Fibroblast of lung (primary cell): ENCODE data around the gene VPS13D. TPM values are rescaled to one million over a fixed set of nuclear protein-coding genes. Genes with fewer than 3 reads are reported as not detected.

ENCODE experiments used
- DNase-seq, 2 donors: peaks; one replicate each; pipeline versions ENCODE4 v3.0.0 to v3.0.0-alpha.2; 2010; ENCODE audit warnings: low read depth in 2 of 2
- H2AFZ ChIP-seq: 2 replicates; pipeline ENCODE4 v1.5.1; 2012; ENCODE audit warnings: low read length, control low read depth, inconsistent platforms
- H3K27ac ChIP-seq: 2 replicates; pipeline ENCODE4 v1.5.1; 2011; ENCODE audit warnings: low read length, control low read depth; ENCODE audit not compliant: insufficient read depth
- H3K27me3 ChIP-seq: 2 replicates; pipeline ENCODE4 v1.5.1; 2011; ENCODE audit warnings: mild to moderate bottlenecking, low read length; ENCODE audit not compliant: control insufficient read depth, insufficient read depth
- H3K36me3 ChIP-seq: 2 replicates; pipeline ENCODE4 v1.5.1; 2011; ENCODE audit warnings: low read length; ENCODE audit not compliant: control insufficient read depth, insufficient read depth
- H3K4me1 ChIP-seq: 2 replicates; pipeline ENCODE4 v1.5.1; 2011; ENCODE audit warnings: low read length; ENCODE audit not compliant: control insufficient read depth, insufficient read depth; ENCODE audit errors: extremely low read depth
- H3K4me2 ChIP-seq: 2 replicates; pipeline ENCODE4 v1.5.1; 2011; ENCODE audit warnings: low read length, control low read depth; ENCODE audit not compliant: insufficient read depth; ENCODE audit errors: extremely low read depth
- H3K4me3 ChIP-seq, 4 experiments: fragments of 200-600 bp in 1 of 4; sonication (generic) in 1 of 4; replicated peaks in 1 of 4; 2 replicates each; pipeline ENCODE4 v1.5.1; 2011 to 2016; ENCODE audit warnings: low read length in 4 of 4, low read depth in 3 of 4, mild to moderate bottlenecking in 3 of 4, control low read depth in 2 of 4, inconsistent platforms in 1 of 4, mixed read lengths in 1 of 4; ENCODE audit not compliant: insufficient read depth in 1 of 4; ENCODE audit errors: control extremely low read depth in 1 of 4
- H3K79me2 ChIP-seq: 2 replicates; pipeline ENCODE4 v1.5.1; 2012; ENCODE audit warnings: mild to moderate bottlenecking, low read length, inconsistent platforms; ENCODE audit not compliant: control insufficient read depth, insufficient read depth
- H3K9ac ChIP-seq: 2 replicates; pipeline ENCODE4 v1.5.1; 2011; ENCODE audit warnings: mild to moderate bottlenecking, low read length, control low read depth; ENCODE audit not compliant: insufficient read depth
- H3K9me3 ChIP-seq: 2 replicates; pipeline ENCODE4 v1.5.1; 2012; ENCODE audit warnings: low read depth, low read length; ENCODE audit not compliant: control insufficient read depth, insufficient read depth
- H4K20me1 ChIP-seq: 2 replicates; pipeline ENCODE4 v1.5.1; 2011; ENCODE audit warnings: low read length; ENCODE audit not compliant: control insufficient read depth, insufficient read depth; ENCODE audit errors: extremely low read depth
- CTCF ChIP-seq, 2 donors: IDR thresholded peaks in 1 of 2; conservative IDR thresholded peaks in 1 of 2; 1 replicate in 1 of 2; 2 replicates in 1 of 2; pipeline ENCODE4 v1.5.1; 2011 to 2012; ENCODE audit warnings: low read length in 2 of 2, control low read depth in 1 of 2, inconsistent platforms in 1 of 2, low read depth in 1 of 2, mild to moderate bottlenecking in 1 of 2
- EZH2 ChIP-seq: IDR thresholded peaks from 2 replicates; pipeline ENCODE4 v1.5.1; 2012; ENCODE audit warnings: low read length, control low read depth, mild to moderate bottlenecking; ENCODE audit errors: missing control alignments
- polyA plus RNA-seq, 2 donors: library from polyadenylated mRNA; depleted of rRNA in 1 of 2; stranded (reverse) in 1 of 2; unstranded in 1 of 2; fragments of >200 nt; gene quantifications; 2 replicates each; pipeline ENCODE4 v1.2.1, GENCODE V29; 2011 to 2012; ENCODE audit warnings: missing spikeins in 1 of 2
- total RNA-seq: library from RNA; depleted of rRNA; stranded (reverse); fragments of >200 nt; gene quantifications from 2 replicates; pipeline ENCODE4 v1.2.1, GENCODE V29; 2014

The VPS13D gene
- total and polyA plus RNA-seq, 2 donors (not counting 1 experiment from before 2014, with no cell fraction given): 14.6 to 40.0 TPM

DNA sequence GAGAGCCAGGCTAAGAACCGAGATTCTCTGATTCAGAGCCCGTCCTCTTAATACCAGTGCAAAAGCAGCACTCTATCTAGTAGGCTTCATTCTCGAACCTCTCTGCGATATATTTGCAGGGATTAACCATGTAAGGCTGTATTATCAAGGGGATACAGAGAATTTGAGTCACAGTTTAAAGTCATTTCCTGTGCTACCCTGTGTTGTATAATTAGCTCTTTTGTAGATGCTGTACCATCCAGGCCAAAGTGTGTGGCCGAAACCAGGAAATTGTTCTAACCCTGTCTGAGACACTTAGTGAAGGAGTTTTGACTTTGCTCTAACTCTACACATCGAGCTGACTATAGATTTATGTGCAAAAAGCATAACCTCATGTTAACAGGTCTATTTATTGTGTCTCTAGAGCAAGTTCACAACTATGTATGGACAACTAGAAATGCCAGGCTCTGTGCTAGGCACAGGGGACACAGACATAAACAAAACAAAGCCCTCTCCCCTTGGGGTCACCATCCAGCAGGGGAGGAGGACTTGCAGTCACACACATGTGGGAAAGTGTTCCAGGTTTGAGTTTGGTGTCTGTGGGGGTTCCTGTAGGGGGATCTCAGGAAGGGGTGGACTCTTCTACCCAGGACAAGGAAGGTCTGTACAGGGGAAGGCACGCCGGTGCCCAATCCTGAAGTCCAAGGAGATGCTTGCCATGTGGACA lies 206.0 kb downstream of the VPS13D start:
- Histone ChIP-seq H3K4me1 (peaks cover 27% of the 10 kb centered on the region), H3K9ac (no peak overlapping the region), H3K4me2 (no peak overlapping the region), H2AFZ (no peak overlapping the region), H3K27ac (no peak overlapping the region), H4K20me1 (no peaks in the 10 kb centered on the region), H3K27me3 (no peaks in the 10 kb centered on the region), H3K79me2 (no peaks in the 10 kb centered on the region), H3K4me3 (no peak overlapping the region), H3K36me3 (no peaks in the 10 kb centered on the region), H3K9me3 (no peaks in the 10 kb centered on the region)
- DNase-seq: peak in 1 of 2 donors; percentile 75
- TF ChIP-seq CTCF (conservative IDR thresholded peaks at IDR 0.05 in 1 of 2, IDR thresholded peaks at IDR 0.05 in 1 of 2; ENCODE audit: low read depth in 1 of 2, low read length in 2 of 2) (no peak), EZH2 (no peak)

DNA sequence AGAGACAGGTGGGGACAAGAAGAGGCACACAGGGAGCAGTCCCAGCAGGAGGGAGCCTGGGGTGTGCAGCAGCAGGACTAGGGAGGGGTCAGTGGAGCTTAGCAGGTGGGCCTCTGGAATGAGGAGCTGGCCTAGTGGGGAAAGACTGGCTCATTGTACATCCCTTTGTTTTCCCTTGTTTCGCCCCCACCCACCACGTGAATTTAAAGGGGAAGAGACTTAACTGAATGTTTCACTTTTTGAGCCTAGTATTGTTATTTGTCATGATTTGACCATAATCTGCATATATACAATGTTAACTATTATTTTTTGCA lies 206.5 kb downstream of the VPS13D start:
- no peak overlapping the region for H3K27ac ChIP-seq

More for the DNA sequence above, 206.5 kb downstream of the VPS13D start:
- H3K4me1 ChIP-seq: peaks cover 27% of the 10 kb centered on the region
- no peak overlapping the region for H3K4me2 ChIP-seq
- H3K4me3 ChIP-seq: no peak overlapping the region
- peak in 1 of 2 donors; percentile 7 for DNase-seq
- no peaks in the 10 kb centered on the region for H3K79me2 ChIP-seq
- H3K9ac ChIP-seq: no peak overlapping the region
- H4K20me1 ChIP-seq: no peaks in the 10 kb centered on the region
- no peaks in the 10 kb centered on the region for H3K27me3 ChIP-seq
- H3K9me3 ChIP-seq: no peaks in the 10 kb centered on the region
- H3K36me3 ChIP-seq: no peaks in the 10 kb centered on the region
- no peak overlapping the region for H2AFZ ChIP-seq
- TF ChIP-seq EZH2 (no peak), CTCF (conservative IDR thresholded peaks at IDR 0.05 in 1 of 2, IDR thresholded peaks at IDR 0.05 in 1 of 2; ENCODE audit: low read depth in 1 of 2, low read length in 2 of 2) (no peak)
